Neuronal stem cell (in vitro differentiated cells): ENCODE measurements around the gene MBD3L3.
"Not testable (repeated sequence)": the region's sequence is repeated elsewhere in the genome, so short reads cannot be mapped to it uniquely, and the experiment has no call there.

Source experiments
- DNase-seq: peaks from one replicate; pipeline ENCODE4 v3.0.0-alpha.2; 2013; ENCODE audit warnings: low spot score
- H2AFZ ChIP-seq: one replicate; pipeline ENCODE4 v1.6.1; 2013; ENCODE audit warnings: mild to moderate bottlenecking, low read length, inconsistent platforms
- H2AK5ac ChIP-seq: 2 replicates; pipeline ENCODE4 v1.6.1; 2013; ENCODE audit warnings: low read depth, mild to moderate bottlenecking, inconsistent platforms, low read length, moderate library complexity, mixed read lengths
- H2BK120ac ChIP-seq: 2 replicates; pipeline ENCODE4 v1.6.1; 2013; ENCODE audit warnings: low read depth, mild to moderate bottlenecking, inconsistent platforms, low read length, moderate library complexity, mixed read lengths
- H2BK12ac ChIP-seq: one replicate; pipeline ENCODE4 v1.6.1; 2013; ENCODE audit warnings: low read length, inconsistent platforms
- H2BK15ac ChIP-seq: 2 replicates; pipeline ENCODE4 v1.6.1; 2013; ENCODE audit warnings: mild to moderate bottlenecking, low read length, inconsistent platforms, mixed read lengths
- H2BK5ac ChIP-seq: one replicate; pipeline ENCODE4 v1.6.1; 2013; ENCODE audit warnings: inconsistent platforms, mild to moderate bottlenecking, low read length, moderate library complexity
- H3K14ac ChIP-seq: one replicate; pipeline ENCODE4 v1.6.1; 2013; ENCODE audit warnings: low read length, inconsistent platforms
- H3K18ac ChIP-seq: 2 replicates; pipeline ENCODE4 v1.6.1; 2013; ENCODE audit warnings: low read length, inconsistent platforms
- H3K23ac ChIP-seq: 2 replicates; pipeline ENCODE4 v1.6.1; 2013; ENCODE audit warnings: low read depth, mild to moderate bottlenecking, mixed read lengths, low read length, inconsistent platforms; ENCODE audit not compliant: poor library complexity
- H3K27ac ChIP-seq: replicated peaks from 3 replicates; pipeline ENCODE4 v1.5.1; 2013; ENCODE audit warnings: low read length, inconsistent platforms
- H3K27me3 ChIP-seq, 3 experiments: 2 replicates each; pipeline ENCODE4 v1.6.1; 2013; ENCODE audit warnings: low read length in 3 of 3, mild to moderate bottlenecking in 2 of 3, inconsistent platforms in 1 of 3, low read depth in 1 of 3, mixed read lengths in 1 of 3, moderate library complexity in 1 of 3; ENCODE audit not compliant: control insufficient read depth in 3 of 3, insufficient read depth in 3 of 3
- H3K36me3 ChIP-seq, 2 donors: replicated peaks in 1 of 2; 2 replicates each; pipeline ENCODE4 v1.6.1; 2013; ENCODE audit warnings: low read length in 2 of 2; ENCODE audit not compliant: control insufficient read depth in 2 of 2, insufficient read depth in 2 of 2
- H3K4ac ChIP-seq: 2 replicates; pipeline ENCODE4 v1.6.1; 2013; ENCODE audit warnings: inconsistent platforms, mild to moderate bottlenecking, low read length, moderate library complexity
- H3K4me1 ChIP-seq, 2 donors: 1 replicate in 1 of 2; 2 replicates in 1 of 2; pipeline ENCODE4 v1.6.1; 2013; ENCODE audit warnings: low read length in 2 of 2, low read depth in 1 of 2; ENCODE audit not compliant: control insufficient read depth in 2 of 2, insufficient read depth in 1 of 2
- H3K4me2 ChIP-seq: one replicate; pipeline ENCODE4 v1.6.1; 2013; ENCODE audit warnings: mild to moderate bottlenecking, low read length, inconsistent platforms; ENCODE audit not compliant: insufficient read depth, poor library complexity, severe bottlenecking
- H3K4me3 ChIP-seq, 2 donors: 2 replicates each; pipeline ENCODE4 v1.5.1; 2013; ENCODE audit warnings: low read length in 2 of 2, mild to moderate bottlenecking in 2 of 2, inconsistent platforms in 1 of 2, moderate library complexity in 1 of 2
- H3K79me1 ChIP-seq: one replicate; pipeline ENCODE4 v1.6.1; 2013; ENCODE audit warnings: low read depth, mild to moderate bottlenecking, inconsistent platforms, low read length, moderate library complexity
- H3K9ac ChIP-seq: one replicate; pipeline ENCODE4 v1.6.1; 2013; ENCODE audit warnings: mild to moderate bottlenecking, low read depth, low read length, inconsistent platforms; ENCODE audit not compliant: poor library complexity
- H3K9me3 ChIP-seq, 2 donors: replicated peaks in 1 of 2; 2 replicates each; pipeline versions ENCODE3 to v1.6.1; 2013; ENCODE audit warnings: low read length in 2 of 2, mild to moderate bottlenecking in 2 of 2, inconsistent platforms in 1 of 2, low read depth in 1 of 2, mixed read lengths in 1 of 2, moderate library complexity in 1 of 2; ENCODE audit not compliant: control insufficient read depth in 2 of 2, insufficient read depth in 1 of 2
- H4K8ac ChIP-seq: one replicate; pipeline ENCODE4 v1.6.1; 2013; ENCODE audit warnings: low read depth, mild to moderate bottlenecking, inconsistent platforms, low read length, moderate library complexity
- H4K91ac ChIP-seq: one replicate; pipeline ENCODE4 v1.6.1; 2013; ENCODE audit warnings: low read length, low read depth, mild to moderate bottlenecking, inconsistent platforms; ENCODE audit not compliant: poor library complexity
- WGBS, 2 donors: extraction: QIAGEN DNeasy Blood & Tissue Kit; methylation state at CpG; one replicate each; pipeline ENCODE4 v1.1.7; 2013; ENCODE audit warnings: missing lambda C conversion rate in 2 of 2, mixed read lengths in 1 of 2; ENCODE audit not compliant: insufficient read length in 2 of 2, insufficient replicate concordance in 1 of 2; ENCODE audit errors: extremely low coverage in 2 of 2; 5-methylcytosine and 5-hydroxymethylcytosine counted together

MBD3L3 gene

GRCh38 chr19:7054635-7055368, 3.7 kb downstream of the MBD3L3 start:
- H3K9ac ChIP-seq, H2BK5ac ChIP-seq, H4K91ac ChIP-seq, H3K9me3 ChIP-seq, H4K8ac ChIP-seq, H3K79me1 ChIP-seq, H3K23ac ChIP-seq, H3K27ac ChIP-seq, H3K36me3 ChIP-seq, H2BK12ac ChIP-seq, H2BK15ac ChIP-seq, DNase-seq, H3K4ac ChIP-seq, H3K18ac ChIP-seq, H2AK5ac ChIP-seq, H3K27me3 ChIP-seq, H3K4me3 ChIP-seq, H3K14ac ChIP-seq, H2AFZ ChIP-seq, H3K4me2 ChIP-seq, H2BK120ac ChIP-seq, H3K4me1 ChIP-seq: not testable (repeated sequence)
- WGBS, 2 donors = no CpG with 5 or more reads among the region's 14 CpGs

- WGBS, 2 donors = no CpG with 5 or more reads among the region's 7 CpGs
These were observed 5.6 kb downstream of the MBD3L3 start for GRCh38 chr19:7052896-7053295.

GRCh38 chr19:7051421-7051820, 7.1 kb downstream of the MBD3L3 start:
- not testable (repeated sequence) for H2AK5ac ChIP-seq, H3K18ac ChIP-seq, H3K4me3 ChIP-seq, H3K27me3 ChIP-seq, H3K4ac ChIP-seq, H3K9ac ChIP-seq, H3K27ac ChIP-seq, H3K14ac ChIP-seq, H2BK12ac ChIP-seq, H2BK120ac ChIP-seq, H2AFZ ChIP-seq, H3K36me3 ChIP-seq, H4K8ac ChIP-seq, H2BK15ac ChIP-seq, H3K9me3 ChIP-seq, H3K4me2 ChIP-seq, H2BK5ac ChIP-seq, H3K23ac ChIP-seq, H4K91ac ChIP-seq, H3K4me1 ChIP-seq, H3K79me1 ChIP-seq, DNase-seq
- no CpG with 5 or more reads among the region's 5 CpGs for WGBS, 2 donors

More at GRCh38 chr19:7052896-7053295, 5.6 kb downstream of the MBD3L3 start:
- H3K36me3 ChIP-seq, H3K4me1 ChIP-seq, H3K27ac ChIP-seq, H2AFZ ChIP-seq, H2BK120ac ChIP-seq, H3K14ac ChIP-seq, H2BK15ac ChIP-seq, H3K27me3 ChIP-seq, H3K4me2 ChIP-seq, H2AK5ac ChIP-seq, H2BK12ac ChIP-seq, H4K91ac ChIP-seq, H3K9me3 ChIP-seq, H3K18ac ChIP-seq, DNase-seq, H3K79me1 ChIP-seq, H3K23ac ChIP-seq, H4K8ac ChIP-seq, H3K4ac ChIP-seq, H3K4me3 ChIP-seq, H2BK5ac ChIP-seq, H3K9ac ChIP-seq: not testable (repeated sequence)

GRCh38 chr19:7049021-7049420, 9.5 kb downstream of the MBD3L3 start, which contains the start of gene MBD3L2:
Gene MBD3L2 (plus strand): TSS chr19:7049321. CDS start chr19:7049374, 53 bp downstream.
- WGBS, 2 donors = no CpG with 5 or more reads among the region's 7 CpGs
- H2BK120ac ChIP-seq, H3K14ac ChIP-seq, H4K91ac ChIP-seq, H3K4me1 ChIP-seq, H3K4me2 ChIP-seq, H4K8ac ChIP-seq, H3K4ac ChIP-seq, H2AK5ac ChIP-seq, H3K79me1 ChIP-seq, H2BK12ac ChIP-seq, H2AFZ ChIP-seq, H3K27me3 ChIP-seq, H3K4me3 ChIP-seq, H3K9me3 ChIP-seq, H3K36me3 ChIP-seq, H3K23ac ChIP-seq, H2BK15ac ChIP-seq, H2BK5ac ChIP-seq, H3K27ac ChIP-seq, H3K9ac ChIP-seq, DNase-seq, H3K18ac ChIP-seq: not testable (repeated sequence)
